GM19455 (cell line): ENCODE measurements around the gene LY6G5C.

Experiments
- ATAC-seq: cut with Tn5 transposase; IDR thresholded peaks from one replicate; pipeline ENCODE4 v1.9.1; 2021; ENCODE audit not compliant: unreplicated experiment

LY6G5C gene

GRCh38 chr6:31691564-31692108 is 10.8 kb upstream of the LY6G5C start:
- no peak for ATAC-seq

DNA sequence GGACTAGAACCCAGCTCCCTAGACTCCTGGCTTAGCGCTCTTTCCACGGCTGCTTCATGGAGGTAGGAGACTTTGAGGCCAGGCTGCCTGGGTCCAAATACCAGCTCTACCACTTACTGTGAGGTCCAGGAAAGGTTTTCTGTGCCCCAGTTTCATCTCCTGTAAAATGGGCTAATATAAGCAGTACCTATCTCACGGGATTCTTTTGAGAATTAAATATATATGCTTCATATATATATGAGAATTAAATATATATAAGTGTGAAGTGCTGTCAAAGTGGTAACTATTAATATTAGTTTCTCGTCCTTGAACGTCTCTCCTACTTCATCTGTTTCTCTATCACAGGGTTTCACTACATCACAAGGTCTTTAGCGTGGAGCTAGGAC is 10.2 kb upstream of the LY6G5C start:
- ATAC-seq, result no peak

DNA sequence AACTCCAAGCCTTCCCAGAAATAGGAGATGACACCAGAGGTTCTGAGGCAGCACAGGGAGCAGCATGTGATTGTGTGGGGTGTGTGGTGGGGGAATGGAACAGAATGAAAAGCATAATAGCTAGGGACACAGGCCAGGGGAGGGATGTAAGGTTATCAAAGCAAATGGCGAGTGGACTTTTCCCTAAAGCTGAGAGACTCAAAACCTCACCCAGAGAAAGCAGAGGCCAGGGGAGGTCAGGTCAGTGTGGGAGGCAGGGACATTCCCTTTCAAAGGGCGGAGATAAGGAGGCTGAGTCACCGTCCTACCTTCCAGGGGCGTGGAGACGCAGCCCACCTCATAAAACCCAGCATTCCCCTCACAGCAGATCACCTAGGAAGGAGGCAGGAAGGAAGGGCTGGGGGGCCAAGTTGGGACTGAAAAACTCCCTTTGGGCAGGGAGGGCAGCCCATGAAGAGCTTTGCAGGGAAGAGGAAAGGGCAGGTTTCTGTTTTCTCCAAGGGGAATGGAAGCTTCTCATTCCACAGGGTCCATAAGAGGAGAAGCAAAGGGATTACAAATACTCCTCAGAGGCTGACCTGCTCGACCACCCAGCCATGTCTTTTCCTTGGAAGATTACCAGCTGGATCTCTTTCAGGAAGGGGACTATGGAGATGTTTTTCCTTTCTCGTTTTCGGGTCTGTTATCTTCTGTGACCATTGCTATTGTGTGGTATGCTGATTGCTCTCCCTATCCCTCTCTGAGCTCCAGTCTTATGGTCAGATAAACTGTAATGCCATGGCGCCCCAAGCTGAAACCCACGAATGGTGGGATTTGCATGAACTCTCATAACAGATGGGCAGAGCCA is 9.6 kb upstream of the LY6G5C start:
- no peak for ATAC-seq

DNA sequence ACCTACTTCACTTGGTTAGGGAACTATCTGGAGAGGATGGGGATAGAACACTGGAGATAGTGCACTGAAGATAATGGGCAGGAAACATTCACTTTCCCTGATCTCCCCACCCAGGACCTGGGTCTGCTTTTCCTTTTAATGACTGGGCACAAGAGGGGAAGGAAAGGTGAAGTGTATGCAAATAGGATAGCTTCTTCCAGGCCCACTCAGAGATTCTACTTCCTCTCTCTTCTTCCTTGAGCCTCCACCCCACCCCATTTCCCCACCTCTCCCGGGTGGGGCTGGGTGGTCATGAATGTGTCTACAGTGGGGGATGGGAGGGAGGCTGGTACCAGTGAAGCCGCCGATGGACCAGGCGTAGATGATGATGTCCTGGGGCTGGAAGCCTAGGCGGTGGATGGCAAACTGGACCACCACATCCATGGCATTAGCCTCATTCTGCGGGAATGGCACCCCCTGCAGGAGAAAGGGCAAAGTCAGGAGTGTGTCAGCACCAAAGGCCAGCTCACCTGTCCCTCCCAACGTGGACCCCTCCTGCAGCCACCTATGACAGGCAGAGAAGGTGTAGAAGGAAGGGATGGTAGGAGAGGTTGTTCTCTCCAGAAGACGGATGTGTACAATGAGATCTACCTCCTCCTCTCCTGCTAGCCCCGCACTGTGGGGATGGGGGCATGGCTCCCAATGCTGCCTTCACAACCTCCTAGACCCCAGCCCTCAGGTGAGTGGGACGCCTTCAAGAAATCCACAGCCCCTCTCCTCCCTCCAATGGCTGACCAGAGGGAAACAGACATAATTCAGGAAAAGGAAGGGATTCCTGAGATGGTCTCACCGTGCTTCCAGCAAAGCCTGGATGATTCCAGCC is 8.6 kb upstream of the LY6G5C start:
- no peak for ATAC-seq

DNA sequence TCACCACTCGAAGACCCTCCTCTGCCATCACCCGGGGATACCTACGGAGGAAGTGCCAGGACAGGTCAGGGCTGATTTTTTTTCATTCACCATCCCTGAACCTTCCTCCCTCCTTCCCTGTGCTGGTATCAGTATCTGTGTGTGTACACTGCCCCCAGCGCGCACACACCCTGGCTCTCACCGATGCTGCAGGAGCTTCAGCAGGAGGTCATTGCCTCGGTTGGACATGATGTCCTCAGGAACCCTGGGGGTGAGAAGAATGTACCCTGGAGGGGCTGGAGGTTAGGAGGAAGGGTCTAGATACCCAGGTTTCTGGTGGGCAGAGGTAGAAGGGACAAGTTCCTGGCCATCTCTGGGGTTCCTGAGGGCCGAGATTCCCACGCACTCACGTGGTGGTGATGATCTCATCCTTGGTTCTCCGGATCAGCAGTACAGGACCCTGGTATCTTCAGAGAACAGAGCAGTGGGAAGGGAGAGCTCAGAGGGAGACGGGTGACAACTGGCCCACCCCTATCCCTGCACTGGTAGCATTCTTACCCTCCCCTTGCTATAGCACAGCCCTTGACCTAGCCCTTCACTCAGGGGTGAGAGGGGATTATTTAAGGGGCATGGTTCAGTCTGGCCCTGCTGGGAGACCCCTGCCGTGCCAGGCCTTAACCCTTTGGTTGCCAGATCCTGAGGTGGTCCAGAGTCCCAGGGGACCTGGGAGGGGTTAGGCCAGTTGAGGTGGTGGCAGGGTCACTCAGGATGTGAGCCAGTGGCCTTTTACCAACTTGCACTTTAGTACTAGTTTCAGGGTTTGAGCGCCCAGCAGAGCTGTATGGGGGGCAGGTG is 7.2 kb upstream of the LY6G5C start:
- ATAC-seq, result no peak

- ATAC-seq, result no peak
Measured at GRCh38 chr6:31687321-31687720, 6.5 kb upstream of the LY6G5C start.

DNA sequence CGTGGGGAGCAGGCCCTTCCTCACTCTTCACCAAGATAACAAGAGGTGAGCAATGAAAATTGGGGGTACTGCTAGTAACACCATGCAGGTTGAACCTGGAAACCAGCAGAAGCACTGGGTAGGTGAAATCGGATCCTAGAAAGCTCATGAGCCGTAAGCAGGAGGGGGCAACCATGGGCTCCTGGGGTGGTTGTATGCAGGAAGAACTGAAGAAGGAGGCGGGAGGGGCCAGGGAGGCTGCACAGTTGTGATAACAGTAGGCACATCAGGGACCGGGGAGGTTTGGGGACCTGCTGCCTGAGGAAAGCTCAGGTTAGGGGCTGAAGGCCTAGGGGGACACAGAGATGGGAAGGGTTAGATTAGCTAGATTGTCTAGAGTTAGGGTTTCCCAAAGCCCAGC is 5.6 kb upstream of the LY6G5C start:
- ATAC-seq, result no peak

- ATAC-seq, result no peak
Measured at GRCh38 chr6:31683591-31683990, 2.7 kb upstream of the LY6G5C start.

DNA sequence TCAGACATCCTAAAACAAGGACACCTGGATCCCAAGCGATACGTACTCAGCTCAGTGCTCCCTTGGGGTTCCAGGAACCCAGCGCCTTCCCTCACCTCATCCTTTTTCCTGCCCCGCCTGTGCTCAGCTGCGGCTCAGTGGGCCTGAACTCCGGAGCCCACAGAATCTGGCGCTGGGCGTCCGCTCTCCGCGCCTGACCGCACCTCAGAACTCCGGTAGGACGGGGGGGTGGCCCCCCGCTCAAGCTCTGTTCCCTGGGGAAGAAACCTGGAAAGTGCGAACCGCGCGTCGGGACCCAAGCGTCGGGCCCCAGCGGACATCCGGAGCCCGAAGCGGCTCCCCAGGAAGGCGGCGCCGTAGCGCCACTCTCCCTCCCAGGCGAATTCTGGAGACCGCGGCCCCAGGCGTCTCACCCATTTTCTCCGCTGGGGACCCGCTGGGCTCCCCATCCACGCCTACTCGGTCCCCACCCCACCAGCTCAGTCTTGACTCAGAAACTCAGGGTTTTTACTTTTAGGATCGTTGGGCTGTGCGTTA is 336 bp upstream of the LY6G5C start:
- ATAC-seq, result no peak

GRCh38 chr6:31677955-31678354 is 2.9 kb downstream of the LY6G5C start:
- no peak for ATAC-seq

DNA sequence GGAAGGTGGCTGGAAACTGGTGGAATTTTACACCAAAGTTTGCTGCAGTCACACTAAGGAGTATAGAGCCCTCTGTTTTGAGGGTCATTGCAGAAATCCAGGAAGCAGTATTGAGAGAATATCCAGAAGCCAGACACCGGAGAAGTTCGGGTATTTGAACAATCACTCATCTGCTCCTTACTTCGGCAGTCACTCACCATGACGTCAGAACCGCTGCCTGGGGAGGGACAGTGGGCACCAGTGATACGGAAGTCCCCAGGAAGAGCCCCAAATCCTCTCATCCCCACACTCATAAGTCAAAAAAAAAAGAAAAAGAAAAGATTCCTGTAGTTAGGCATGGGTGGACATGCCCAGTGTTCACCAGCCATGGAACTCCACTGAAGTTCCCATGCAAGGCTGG is 4.0 kb downstream of the LY6G5C start:
- no peak for ATAC-seq

DNA sequence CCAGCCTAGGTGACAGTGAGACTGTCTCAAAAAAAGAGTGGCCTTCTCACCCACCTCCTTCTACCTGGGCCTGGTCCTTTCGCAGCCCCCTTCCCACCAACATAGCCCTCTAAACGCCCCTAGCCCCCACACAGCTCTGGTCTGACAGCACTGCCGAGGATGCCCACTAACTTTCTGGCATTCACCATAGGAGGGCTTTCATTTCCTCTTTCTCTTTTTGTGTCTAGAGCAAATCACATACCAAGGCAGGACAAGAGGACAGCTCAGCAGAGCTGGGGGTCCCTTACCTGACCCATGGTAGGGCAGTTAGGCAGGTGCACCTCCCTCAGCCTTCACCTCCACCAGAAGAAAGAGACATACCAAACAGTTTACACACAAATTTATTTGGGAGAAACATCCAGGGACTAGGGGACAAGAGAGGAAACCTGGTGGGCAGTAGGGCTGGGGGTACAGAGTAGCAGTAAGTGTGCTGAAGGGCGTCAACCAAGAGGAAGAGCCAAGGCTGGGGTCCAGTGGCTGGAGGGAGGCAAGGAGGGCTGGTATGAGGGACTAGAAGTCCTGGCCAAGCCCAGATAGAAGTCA is 4.5 kb downstream of the LY6G5C start:
- ATAC-seq, result no peak

- no peak for ATAC-seq
Measured at GRCh38 chr6:31669676-31670075, 11.2 kb downstream of the LY6G5C start, which contains the start of gene LY6G5B. Gene LY6G5B, plus strand, starts transcription at chr6:31669976. Its CDS starts 975 bp downstream, at chr6:31670951.

DNA sequence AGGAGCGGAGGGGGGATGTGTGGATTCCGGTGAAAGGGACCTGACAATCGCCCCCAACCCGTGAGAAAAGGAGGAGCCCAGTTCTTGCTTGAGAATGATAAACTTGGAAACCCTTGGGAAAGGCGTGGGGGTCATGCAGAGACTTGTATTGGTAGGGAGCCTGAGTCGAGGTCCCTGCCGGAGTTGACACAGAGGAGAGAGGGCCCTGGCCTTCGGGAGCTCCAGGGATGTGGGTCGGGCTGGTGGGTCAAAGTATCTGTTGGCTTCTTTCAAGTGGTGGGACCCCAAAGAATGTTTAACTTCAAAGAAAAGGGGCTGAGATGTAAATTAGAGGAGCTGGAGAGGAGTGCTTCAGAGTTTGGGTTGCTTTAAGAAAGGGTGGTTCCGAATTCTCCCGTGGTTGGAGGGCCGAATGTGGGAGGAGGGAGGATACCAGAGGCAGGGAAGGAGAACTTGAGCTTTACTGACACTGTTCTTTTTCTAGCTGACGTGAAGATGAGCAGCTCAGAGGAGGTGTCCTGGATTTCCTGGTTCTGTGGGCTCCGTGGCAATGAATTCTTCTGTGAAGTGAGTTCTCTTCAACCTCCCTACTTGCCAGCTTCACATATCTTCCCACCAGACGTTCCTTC is 14.4 kb downstream of the LY6G5C start:
- no peak for ATAC-seq

DNA sequence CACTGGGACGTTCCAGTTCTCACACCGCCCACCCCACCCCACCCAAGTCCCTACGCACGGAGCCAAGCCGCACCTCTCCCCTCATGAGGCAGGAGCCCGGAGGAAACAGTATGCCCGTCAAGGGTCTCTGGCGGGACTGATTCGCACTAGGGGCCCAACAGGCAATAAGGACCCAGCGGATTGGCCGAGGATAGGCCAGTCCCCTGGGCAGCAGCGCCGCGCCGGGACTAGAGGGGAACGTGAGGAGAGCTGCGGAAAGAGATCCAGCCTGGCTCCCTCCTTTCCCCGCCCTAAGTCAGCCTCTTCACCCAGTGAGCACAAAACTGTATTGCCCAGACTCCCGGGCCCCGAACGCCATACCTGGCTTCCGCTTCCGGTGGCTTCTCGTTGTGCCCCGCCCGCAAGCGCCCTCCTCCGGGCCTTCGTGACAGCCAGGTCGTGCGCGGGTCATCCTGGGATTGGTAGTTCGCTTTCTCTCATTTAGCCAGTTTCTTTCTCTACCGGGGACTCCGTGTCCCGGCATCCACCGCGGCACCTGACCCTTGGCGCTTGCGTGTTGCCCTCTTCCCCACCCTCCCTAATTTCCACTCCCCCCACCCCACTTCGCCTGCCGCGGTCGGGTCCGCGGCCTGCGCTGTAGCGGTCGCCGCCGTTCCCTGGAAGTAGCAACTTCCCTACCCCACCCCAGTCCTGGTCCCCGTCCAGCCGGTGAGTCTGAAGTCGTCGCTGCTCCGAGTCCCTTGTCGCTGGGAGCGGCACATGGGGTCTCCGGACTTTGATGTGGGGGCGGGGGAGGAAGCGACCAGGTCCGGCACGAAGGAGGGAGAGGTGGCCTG is 15.1 kb downstream of the LY6G5C start, which contains the start of gene CSNK2B:
CSNK2B (plus strand) TSS at position 580 of the 836 bp plus-strand sequence. CDS start 752 bp downstream, outside the sequence.
- peak; percentile 82 for ATAC-seq

GRCh38 chr6:31664790-31665500 is 15.9 kb downstream of the LY6G5C start, which contains the start of gene GPANK1:
Gene GPANK1, minus strand, starts transcription at chr6:31664997. Its CDS starts 519 bp downstream, at chr6:31664478.
- ATAC-seq, result no peak

DNA sequence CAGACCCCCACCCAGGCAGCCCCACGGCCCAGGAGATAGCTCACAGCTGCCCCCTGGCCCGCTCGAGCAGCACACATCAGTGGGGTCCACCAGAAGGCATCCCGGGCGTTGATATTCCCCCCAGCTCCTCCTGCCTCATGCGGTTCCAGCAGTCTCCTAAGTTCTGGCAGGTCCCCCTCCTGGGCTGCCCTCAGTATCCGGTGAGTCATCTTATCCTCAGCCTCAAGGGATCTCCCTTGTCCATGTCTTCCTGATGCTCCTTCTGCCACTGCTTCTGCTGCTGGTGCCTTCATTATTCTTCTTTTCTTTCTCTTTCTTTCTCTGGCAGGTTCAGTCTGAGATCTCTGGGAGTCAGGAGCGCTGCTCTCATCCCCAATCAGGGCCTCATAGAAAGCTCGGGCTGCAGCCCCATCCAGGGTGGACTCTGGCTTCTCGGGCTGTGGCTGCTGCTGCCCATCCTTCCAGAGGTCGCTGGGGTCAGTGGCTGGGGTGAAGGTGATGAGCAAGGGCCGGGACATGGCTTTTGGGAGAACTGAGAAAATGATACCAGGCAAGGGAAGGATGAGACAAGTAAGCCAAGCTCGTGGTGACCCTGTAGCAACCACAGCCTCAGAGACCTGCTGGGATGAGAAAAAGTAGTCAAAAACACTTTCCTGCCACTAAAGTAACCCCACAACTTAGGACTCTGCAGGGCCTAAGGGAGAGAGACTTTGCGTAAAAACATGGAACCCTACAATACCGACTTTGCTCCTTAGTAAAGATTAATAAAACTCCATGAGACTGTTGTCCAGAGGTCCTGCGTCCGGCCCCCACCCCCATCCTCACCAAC is 16.7 kb downstream of the LY6G5C start:
- no peak for ATAC-seq
